Endothelial cell of umbilical vein (primary cell): ENCODE data around the gene RPGRIP1L. TPM values are rescaled to one million over a fixed set of nuclear protein-coding genes. Genes with fewer than 3 reads are reported as not detected.

Source experiments
- BruUV-seq: library from RNA; stranded (reverse); fragments of 400-500 nt; replicated peaks from 2 replicates; lab custom pipeline; 2021; lab: Mats Ljungman, UMichigan
- CTCF ChIA-PET: fragments of 300-600, 350-600 bp; sonication (Branson Sonifier 250); formaldehyde crosslinking; loops from one replicate; lab custom pipeline; 2021; ENCODE audit warnings: antibody characterized with exemption, inconsistent platforms; lab: Charles Lee
- POLR2A ChIA-PET: fragments of 300-600, 350-600 bp; sonication (Branson Sonifier 250); formaldehyde crosslinking; loops from one replicate; lab custom pipeline; 2021; ENCODE audit warnings: antibody characterized with exemption, inconsistent platforms; lab: Charles Lee
- DNase-seq: peaks from one replicate; pipeline ENCODE4 v3.0.0-alpha.2; 2011; ENCODE audit warnings: low read depth, low spot score
- FAIRE-seq: peaks from 2 replicates; lab custom pipeline; 2011; peaks lifted over from hg19 to GRCh38; lab: Jason Lieb, UNC
- H2AFZ ChIP-seq: 2 replicates; pipeline ENCODE4 v1.6.0; 2012; ENCODE audit warnings: low read depth, low read length, control low read depth, inconsistent platforms
- H3K27ac ChIP-seq: 2 replicates; pipeline ENCODE4 v1.5.1; 2011; ENCODE audit warnings: low read depth, mild to moderate bottlenecking, control low read depth, low read length, moderate library complexity; ENCODE audit not compliant: insufficient read depth
- H3K27me3 ChIP-seq, 2 experiments: 2 replicates each; pipeline versions ENCODE4 v1.6.0 to v1.6.1; 2011; ENCODE audit warnings: low read length in 2 of 2, mixed read lengths in 1 of 2; ENCODE audit not compliant: control insufficient read depth in 2 of 2, insufficient read depth in 2 of 2
- H3K36me3 ChIP-seq, 2 experiments: 2 replicates in 1 of 2; 3 replicates in 1 of 2; pipeline ENCODE4 v1.5.1; 2011; ENCODE audit warnings: low read length in 2 of 2, mild to moderate bottlenecking in 1 of 2, moderate library complexity in 1 of 2; ENCODE audit not compliant: control insufficient read depth in 2 of 2, insufficient read depth in 2 of 2; ENCODE audit errors: extremely low read depth in 1 of 2
- H3K4me1 ChIP-seq: 3 replicates; pipeline ENCODE4 v1.5.1; 2011; ENCODE audit warnings: mild to moderate bottlenecking, low read length; ENCODE audit not compliant: control insufficient read depth, insufficient read depth; ENCODE audit errors: extremely low read depth
- H3K4me2 ChIP-seq: 2 replicates; pipeline ENCODE4 v1.6.1; 2011; ENCODE audit warnings: low read length, control low read depth, mixed read lengths; ENCODE audit not compliant: insufficient read depth
- H3K4me3 ChIP-seq, 3 experiments: fragments of 200-600 bp in 1 of 3; sonication (generic), shearing (Covaris generic) in 1 of 3; replicated peaks in 1 of 3; 2 replicates each; pipeline ENCODE4 v1.5.1; 2011 to 2016; ENCODE audit warnings: control low read depth in 3 of 3, low read length in 3 of 3, mild to moderate bottlenecking in 2 of 3, inconsistent platforms in 1 of 3, low read depth in 1 of 3, moderate library complexity in 1 of 3; ENCODE audit not compliant: insufficient read depth in 1 of 3
- H3K79me2 ChIP-seq: 2 replicates; pipeline ENCODE4 v1.6.0; 2012; ENCODE audit warnings: low read length, inconsistent platforms; ENCODE audit not compliant: control insufficient read depth, insufficient read depth
- H3K9ac ChIP-seq: replicated peaks from 2 replicates; pipeline ENCODE3; 2011; ENCODE audit warnings: low read length, control low read depth; ENCODE audit not compliant: insufficient read depth; ENCODE audit errors: extremely low read depth
- H3K9me1 ChIP-seq: replicated peaks from 3 replicates; pipeline ENCODE4 v1.6.0; 2011; ENCODE audit warnings: mild to moderate bottlenecking, low read length; ENCODE audit not compliant: control insufficient read depth, insufficient read depth; ENCODE audit errors: extremely low read depth
- H3K9me3 ChIP-seq: replicated peaks from 2 replicates; pipeline ENCODE4 v1.5.1; 2012; ENCODE audit warnings: low read length, inconsistent platforms; ENCODE audit not compliant: control insufficient read depth, insufficient read depth
- H4K20me1 ChIP-seq: replicated peaks from 2 replicates; pipeline ENCODE3; 2011; ENCODE audit warnings: mild to moderate bottlenecking, low read length; ENCODE audit not compliant: control insufficient read depth, insufficient read depth; ENCODE audit errors: extremely low read depth
- CTCF ChIP-seq, 2 donors: IDR thresholded peaks; 1 replicate in 1 of 2; 2 replicates in 1 of 2; pipeline ENCODE4 v1.5.1; 2011; ENCODE audit warnings: low read length in 2 of 2, mild to moderate bottlenecking in 2 of 2, moderate library complexity in 2 of 2, control low read depth in 1 of 2, inconsistent platforms in 1 of 2, low read depth in 1 of 2; ENCODE audit not compliant: insufficient read depth in 1 of 2; ENCODE audit errors: extremely low read depth in 1 of 2
- EZH2 ChIP-seq: IDR thresholded peaks from 2 replicates; pipeline ENCODE4 v1.6.1; 2012; ENCODE audit warnings: borderline replicate concordance, low read depth, mild to moderate bottlenecking, moderate library complexity, low read length, inconsistent platforms; ENCODE audit not compliant: severe bottlenecking
- FOS ChIP-seq: IDR thresholded peaks from 2 replicates; pipeline ENCODE4 v1.6.1; 2011; ENCODE audit warnings: mild to moderate bottlenecking, low read length, moderate library complexity, borderline replicate concordance; ENCODE audit not compliant: insufficient read depth
- GATA2 ChIP-seq: IDR thresholded peaks from 2 replicates; pipeline ENCODE4 v1.7.0; 2011; ENCODE audit warnings: low read depth, mild to moderate bottlenecking, moderate library complexity, mixed read lengths, low read length; ENCODE audit not compliant: insufficient read length, insufficient read depth
- JUN ChIP-seq: IDR thresholded peaks from 2 replicates; pipeline ENCODE4 v1.6.1; 2011; ENCODE audit warnings: borderline replicate concordance, low read depth; ENCODE audit not compliant: insufficient read length, insufficient read depth
- MYC ChIP-seq: IDR thresholded peaks from one replicate; pipeline ENCODE4 v1.6.1; 2011; ENCODE audit warnings: mild to moderate bottlenecking, low read depth, low read length
- POLR2A ChIP-seq: IDR thresholded peaks from 2 replicates; pipeline ENCODE4 v1.6.1; 2012; ENCODE audit warnings: low read depth, mild to moderate bottlenecking, control low read depth, low read length
- POLR2AphosphoS5 ChIP-seq: IDR thresholded peaks from 2 replicates; pipeline ENCODE4 v1.6.1; 2012; ENCODE audit warnings: low read depth, mild to moderate bottlenecking, control low read depth, low read length, moderate library complexity; ENCODE audit not compliant: insufficient read depth
- dilution Hi-C: fragments of 300-500 bp; cut with MboI; formaldehyde crosslinking; loops from one replicate; pipeline ENCODE4 v1.15.0; 2019; ENCODE audit warnings: low sequenced_read_pairs; ENCODE audit not compliant: extremely low pct_ligation_motif_present
- intact Hi-C: fragments of 100-400 bp; cut with micrococcal nuclease; formaldehyde crosslinking; loops from one replicate; pipeline ENCODE4 v1.10.0; 2022
- polyA plus RNA-seq, 4 experiments: library from polyadenylated mRNA; depleted of rRNA in 3 of 4; stranded (reverse) in 3 of 4; unstranded in 1 of 4; fragments of >200 nt; gene quantifications; 2 replicates each; pipeline versions ENCODE4 v1.2.1 to v1.2.3, GENCODE V29; 2011 to 2012; ENCODE audit warnings: missing spikeins in 1 of 4
- total RNA-seq: library from RNA; stranded (reverse); gene quantifications from 2 replicates; pipeline ENCODE4 v1.2.3, GENCODE V29; 2021
- TF ChIP-seq, protein P1 (sequence below): IDR thresholded peaks from 2 replicates; pipeline ENCODE4 v1.6.1; 2011; ENCODE audit not compliant: insufficient read depth, insufficient read length

The RPGRIP1L gene
- total and polyA plus RNA-seq, 2 donors (not counting 3 experiments of a cell fraction or from before 2014, with no cell fraction given) = 3.2 to 13.2 TPM

GRCh38 chr16:53576904-53577303, 126.8 kb downstream of the RPGRIP1L start:
- BruUV-seq = no TSS peak
- no peak overlapping the region for H3K9ac ChIP-seq
- no peak for TF ChIP-seq GATA2
- no peak for TF ChIP-seq EZH2
- TF ChIP-seq POLR2AphosphoS5 = no peak
- TF ChIP-seq MYC = no peak
- TF ChIP-seq, protein P1, sequence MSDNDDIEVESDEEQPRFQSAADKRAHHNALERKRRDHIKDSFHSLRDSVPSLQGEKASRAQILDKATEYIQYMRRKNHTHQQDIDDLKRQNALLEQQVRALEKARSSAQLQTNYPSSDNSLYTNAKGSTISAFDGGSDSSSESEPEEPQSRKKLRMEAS = no peak
- no peak for TF ChIP-seq CTCF (IDR thresholded peaks at IDR 0.05; ENCODE audit: extremely low read depth in 1 of 2, insufficient read depth in 1 of 2, low read depth in 1 of 2, low read length in 2 of 2)
- no peak for TF ChIP-seq FOS
- no peak for TF ChIP-seq POLR2A
- no peak for TF ChIP-seq JUN
- no peaks in the 10 kb centered on the region for H4K20me1 ChIP-seq
- H3K27ac ChIP-seq = no peak overlapping the region
- no peaks in the 10 kb centered on the region for H3K79me2 ChIP-seq
- POLR2A ChIA-PET = no interaction called here
- intact Hi-C loops = no loop called here
- CTCF ChIA-PET = no interaction called here
- H3K4me2 ChIP-seq = no peak overlapping the region
- no peaks in the 10 kb centered on the region for H3K4me1 ChIP-seq
- dilution Hi-C loops = no loop called here
- no peak for FAIRE-seq
- no peak overlapping the region for H3K4me3 ChIP-seq
- DNase-seq = no peak
- H3K27me3 ChIP-seq = peaks cover 0 to 3% of the 10 kb centered on the region in 2 experiments
- no peaks in the 10 kb centered on the region for H3K36me3 ChIP-seq
- no peak overlapping the region for H2AFZ ChIP-seq
- no peaks in the 10 kb centered on the region for H3K9me1 ChIP-seq
- no peaks in the 10 kb centered on the region for H3K9me3 ChIP-seq
